ENCODE measurements around the gene ADGRG3.

ADGRG3 gene

DNA sequence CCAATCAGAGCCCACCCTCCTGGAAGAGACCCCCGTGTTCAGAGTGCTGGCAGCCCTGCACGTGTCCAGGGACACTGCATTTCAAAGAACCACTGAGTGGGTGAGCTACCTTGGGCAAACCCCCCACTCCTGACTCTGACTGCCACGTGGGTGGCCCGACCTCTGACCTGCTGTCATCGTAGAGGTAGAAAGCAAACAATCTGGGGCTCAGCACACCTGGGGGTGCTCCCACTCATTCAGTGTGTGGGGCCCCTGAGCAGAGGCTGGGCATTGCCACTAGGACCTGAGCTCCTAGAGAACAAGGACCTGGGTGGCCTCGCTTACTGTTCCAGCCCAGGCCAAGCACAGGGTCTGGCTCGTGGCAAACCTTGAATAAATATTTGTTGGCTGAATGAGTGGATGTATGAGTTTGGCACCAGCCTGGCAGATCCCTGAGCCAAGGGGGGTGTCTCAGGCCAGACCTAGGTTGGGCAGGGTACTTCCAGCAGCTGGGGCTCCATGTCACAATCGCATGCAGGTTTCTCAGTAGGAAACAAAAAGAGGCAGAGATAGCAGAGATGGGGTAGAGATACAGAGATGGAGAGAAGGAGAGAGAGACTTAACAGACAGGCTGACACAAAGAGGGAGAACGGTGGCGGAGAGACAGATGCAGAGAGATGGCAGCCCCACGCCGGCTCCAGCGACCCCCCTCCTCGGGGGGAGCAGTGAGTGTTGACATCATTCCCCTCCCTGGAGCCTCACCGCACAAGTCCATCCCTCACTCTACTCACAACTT lies 21.1 kb downstream of the ADGRG3 start:
- Histone ChIP-seq H3K27me3 (ENCODE audit: control insufficient read depth, low read length) (no peaks in the 10 kb centered on the region; the same call in 1 of the 2 replicates), H3K4me2 (ENCODE audit: low read length) (peak overlapping the region; percentile 44), H3K9me3 (ENCODE audit: control insufficient read depth, insufficient read depth, low read length) (no peaks in the 10 kb centered on the region), H3K4me1 (ENCODE audit: control insufficient read depth, low read length) (peaks cover 25% of the 10 kb centered on the region), H3K27ac (ENCODE audit: low read depth, low read length) (no peak overlapping the region), H3F3A (ENCODE audit: control insufficient read depth, insufficient read depth) (no peaks in the 10 kb centered on the region), H3K9me2 (replicated peaks; ENCODE audit: control insufficient read depth, low read length) (no peaks in the 10 kb centered on the region), H3K4me3 (ENCODE audit: low read length) (no peak overlapping the region), H3K79me2 (ENCODE audit: control insufficient read depth, low read length) (no peaks in the 10 kb centered on the region), H4K20me1 (ENCODE audit: control insufficient read depth, insufficient read depth, low read depth, low read length) (no peaks in the 10 kb centered on the region), H3K36me3 (ENCODE audit: control insufficient read depth, low read length) (no peaks in the 10 kb centered on the region)
- no peak for TF ChIP-seq EZH2phosphoT487 (IDR thresholded peaks at IDR 0.05; ENCODE audit: borderline replicate concordance, low read length)
- TF ChIP-seq, protein P1, sequence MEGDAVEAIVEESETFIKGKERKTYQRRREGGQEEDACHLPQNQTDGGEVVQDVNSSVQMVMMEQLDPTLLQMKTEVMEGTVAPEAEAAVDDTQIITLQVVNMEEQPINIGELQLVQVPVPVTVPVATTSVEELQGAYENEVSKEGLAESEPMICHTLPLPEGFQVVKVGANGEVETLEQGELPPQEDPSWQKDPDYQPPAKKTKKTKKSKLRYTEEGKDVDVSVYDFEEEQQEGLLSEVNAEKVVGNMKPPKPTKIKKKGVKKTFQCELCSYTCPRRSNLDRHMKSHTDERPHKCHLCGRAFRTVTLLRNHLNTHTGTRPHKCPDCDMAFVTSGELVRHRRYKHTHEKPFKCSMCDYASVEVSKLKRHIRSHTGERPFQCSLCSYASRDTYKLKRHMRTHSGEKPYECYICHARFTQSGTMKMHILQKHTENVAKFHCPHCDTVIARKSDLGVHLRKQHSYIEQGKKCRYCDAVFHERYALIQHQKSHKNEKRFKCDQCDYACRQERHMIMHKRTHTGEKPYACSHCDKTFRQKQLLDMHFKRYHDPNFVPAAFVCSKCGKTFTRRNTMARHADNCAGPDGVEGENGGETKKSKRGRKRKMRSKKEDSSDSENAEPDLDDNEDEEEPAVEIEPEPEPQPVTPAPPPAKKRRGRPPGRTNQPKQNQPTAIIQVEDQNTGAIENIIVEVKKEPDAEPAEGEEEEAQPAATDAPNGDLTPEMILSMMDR (IDR thresholded peaks at IDR 0.05; ENCODE audit: low read depth, low read length, poor library complexity, severe bottlenecking) = no peak

- H3K9me3 ChIP-seq (ENCODE audit: control insufficient read depth, insufficient read depth, low read length) = no peaks in the 10 kb centered on the region
- peak overlapping the region; percentile 19 for H3K4me3 ChIP-seq (ENCODE audit: low read length)
- peak overlapping the region; percentile 1; the same call in 1 of the 2 replicates for H3K27ac ChIP-seq (ENCODE audit: low read depth, low read length)
- peak overlapping the region; percentile 44 for H3K4me2 ChIP-seq (ENCODE audit: low read length)
- H3K4me1 ChIP-seq (ENCODE audit: control insufficient read depth, low read length) = peaks cover 29% of the 10 kb centered on the region
- H3K9me2 ChIP-seq (replicated peaks; ENCODE audit: control insufficient read depth, low read length) = no peaks in the 10 kb centered on the region
- H3K79me2 ChIP-seq (ENCODE audit: control insufficient read depth, low read length) = no peaks in the 10 kb centered on the region
- H3K27me3 ChIP-seq (ENCODE audit: control insufficient read depth, low read length) = no peaks in the 10 kb centered on the region; the same call in 1 of the 2 replicates
- TF ChIP-seq, protein P1 (IDR thresholded peaks at IDR 0.05; ENCODE audit: low read depth, low read length, poor library complexity, severe bottlenecking) = no peak
- no peak for TF ChIP-seq EZH2phosphoT487 (IDR thresholded peaks at IDR 0.05; ENCODE audit: borderline replicate concordance, low read length)
- no peaks in the 10 kb centered on the region for H3K36me3 ChIP-seq (ENCODE audit: control insufficient read depth, low read length)
- no peaks in the 10 kb centered on the region for H4K20me1 ChIP-seq (ENCODE audit: control insufficient read depth, insufficient read depth, low read depth, low read length)
- no peaks in the 10 kb centered on the region for H3F3A ChIP-seq (ENCODE audit: control insufficient read depth, insufficient read depth)
These were observed 21.9 kb downstream of the ADGRG3 start for GRCh38 chr16:57689762-57690558.

GRCh38 chr16:57690782-57691471 lies 22.8 kb downstream of the ADGRG3 start:
- Histone ChIP-seq H4K20me1 (ENCODE audit: control insufficient read depth, insufficient read depth, low read depth, low read length) (no peaks in the 10 kb centered on the region), H3F3A (ENCODE audit: control insufficient read depth, insufficient read depth) (no peaks in the 10 kb centered on the region), H3K4me1 (ENCODE audit: control insufficient read depth, low read length) (peaks cover 34% of the 10 kb centered on the region), H3K27ac (ENCODE audit: low read depth, low read length) (no peak overlapping the region), H3K27me3 (ENCODE audit: control insufficient read depth, low read length) (no peaks in the 10 kb centered on the region; the same call in 1 of the 2 replicates), H3K9me2 (replicated peaks; ENCODE audit: control insufficient read depth, low read length) (no peaks in the 10 kb centered on the region), H3K79me2 (ENCODE audit: control insufficient read depth, low read length) (no peaks in the 10 kb centered on the region), H3K4me3 (ENCODE audit: low read length) (no peak overlapping the region), H3K36me3 (ENCODE audit: control insufficient read depth, low read length) (no peaks in the 10 kb centered on the region), H3K4me2 (ENCODE audit: low read length) (no peak overlapping the region), H3K9me3 (ENCODE audit: control insufficient read depth, insufficient read depth, low read length) (no peaks in the 10 kb centered on the region)
- TF ChIP-seq, protein P1 (IDR thresholded peaks at IDR 0.05; ENCODE audit: low read depth, low read length, poor library complexity, severe bottlenecking) = no peak
- no peak for TF ChIP-seq EZH2phosphoT487 (IDR thresholded peaks at IDR 0.05; ENCODE audit: borderline replicate concordance, low read length)

Measured in DOHH2 (cell line).